ENCODE measurements around the gene ABHD10. TPM values are rescaled to one million over a fixed set of nuclear protein-coding genes. Genes with fewer than 3 reads are reported as not detected.

Gene ABHD10
- total RNA-seq, 4 donors from 2014 or later: 13.2 to 21.7 (median 16.8) TPM

DNA sequence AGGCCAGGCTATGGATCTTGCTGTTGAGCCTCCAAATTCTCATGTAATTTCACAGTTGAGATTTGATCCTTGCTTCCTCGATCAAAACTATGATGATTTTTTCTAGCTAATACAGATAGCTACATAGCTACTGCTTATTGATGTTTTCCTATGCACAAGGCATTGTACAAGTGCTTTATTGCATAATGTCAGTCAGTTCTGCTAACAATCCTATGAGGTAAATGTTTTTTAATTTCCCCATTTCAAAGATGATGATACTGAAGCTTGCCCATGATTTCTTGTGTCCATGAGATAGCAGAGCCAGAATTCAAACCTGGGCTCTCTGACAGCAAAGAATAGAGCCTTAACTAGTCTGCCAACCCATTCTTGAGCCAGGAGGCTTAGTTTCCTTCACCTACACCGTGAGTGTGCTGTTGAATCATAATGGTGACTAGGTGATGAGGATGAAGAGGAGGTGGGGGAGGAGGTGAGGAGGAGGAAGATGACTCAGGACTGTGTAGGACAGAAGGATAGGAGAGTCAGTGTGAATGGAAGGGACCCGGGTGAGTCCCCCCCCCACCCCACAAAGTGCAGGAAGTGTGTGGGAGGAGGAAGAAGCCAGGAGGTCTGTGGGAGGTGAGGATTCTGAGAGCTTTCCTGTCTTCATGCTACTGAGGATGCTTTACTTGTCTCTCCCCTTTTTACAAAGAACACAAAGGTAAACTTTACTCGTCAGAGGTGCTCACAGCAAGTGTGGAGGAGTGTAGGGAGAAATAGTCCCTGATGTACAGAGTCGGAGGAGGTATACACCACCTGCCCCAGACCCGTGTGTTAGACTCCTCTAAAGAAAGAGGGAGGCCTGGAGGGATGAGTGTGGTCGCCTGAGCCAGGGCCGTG lies 23.5 kb downstream of the ABHD10 start:
- intact Hi-C loops (cut with DNase I; ENCODE audit: low total_unique reads): no loop called here
- DNase-seq (ENCODE audit: low spot score in 2 of 2): no peak
- TF ChIP-seq, protein P1, sequence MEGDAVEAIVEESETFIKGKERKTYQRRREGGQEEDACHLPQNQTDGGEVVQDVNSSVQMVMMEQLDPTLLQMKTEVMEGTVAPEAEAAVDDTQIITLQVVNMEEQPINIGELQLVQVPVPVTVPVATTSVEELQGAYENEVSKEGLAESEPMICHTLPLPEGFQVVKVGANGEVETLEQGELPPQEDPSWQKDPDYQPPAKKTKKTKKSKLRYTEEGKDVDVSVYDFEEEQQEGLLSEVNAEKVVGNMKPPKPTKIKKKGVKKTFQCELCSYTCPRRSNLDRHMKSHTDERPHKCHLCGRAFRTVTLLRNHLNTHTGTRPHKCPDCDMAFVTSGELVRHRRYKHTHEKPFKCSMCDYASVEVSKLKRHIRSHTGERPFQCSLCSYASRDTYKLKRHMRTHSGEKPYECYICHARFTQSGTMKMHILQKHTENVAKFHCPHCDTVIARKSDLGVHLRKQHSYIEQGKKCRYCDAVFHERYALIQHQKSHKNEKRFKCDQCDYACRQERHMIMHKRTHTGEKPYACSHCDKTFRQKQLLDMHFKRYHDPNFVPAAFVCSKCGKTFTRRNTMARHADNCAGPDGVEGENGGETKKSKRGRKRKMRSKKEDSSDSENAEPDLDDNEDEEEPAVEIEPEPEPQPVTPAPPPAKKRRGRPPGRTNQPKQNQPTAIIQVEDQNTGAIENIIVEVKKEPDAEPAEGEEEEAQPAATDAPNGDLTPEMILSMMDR (IDR thresholded peaks at IDR 0.05): no peak
- no peak for TF ChIP-seq POLR2A (IDR thresholded peaks at IDR 0.05)
- WGBS, 2 donors: 71 to 79% methylated on average over 8 of the region's 8 CpGs
- H3K4me3 ChIP-seq (ENCODE audit: low read depth, poor library complexity, severe bottlenecking): no peak overlapping the region

DNA sequence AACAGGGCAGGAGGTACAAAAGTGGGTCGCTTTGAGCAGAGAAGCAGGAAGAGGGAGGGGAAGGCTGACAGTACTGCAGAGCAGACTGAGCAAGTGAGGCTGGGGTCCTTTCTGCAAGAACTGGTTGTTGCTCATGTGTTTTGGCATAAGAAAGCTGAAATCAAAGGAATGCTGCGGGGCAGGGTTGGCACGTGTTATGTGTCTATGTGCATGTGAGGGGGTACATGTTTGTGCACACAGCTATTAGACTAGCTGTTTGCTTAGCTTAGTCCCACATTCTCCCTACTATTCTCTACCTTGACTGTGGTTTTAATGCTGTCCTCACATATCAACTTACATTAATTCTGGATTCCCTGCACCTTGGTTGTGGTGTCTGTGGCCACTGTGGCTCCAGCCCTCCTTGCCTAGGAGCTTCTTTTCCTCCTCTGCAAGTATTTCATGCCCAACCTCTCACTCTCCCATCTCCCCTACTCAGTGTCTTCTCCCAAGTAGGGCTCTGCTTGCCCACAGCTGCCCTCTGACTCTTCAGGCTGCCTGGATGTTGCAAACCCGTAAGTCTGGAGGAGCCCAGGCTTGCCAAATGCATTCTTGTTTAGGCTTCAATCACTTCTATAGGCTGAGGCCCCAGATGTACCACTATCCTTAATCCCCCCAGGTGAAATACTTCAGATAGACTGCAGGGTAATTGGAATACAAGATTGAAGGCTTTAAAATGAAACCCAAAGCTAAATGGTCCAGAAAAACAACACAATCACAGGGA lies 24.7 kb downstream of the ABHD10 start:
- TF ChIP-seq, protein P1 (IDR thresholded peaks at IDR 0.05): no peak
- no peak for TF ChIP-seq POLR2A (IDR thresholded peaks at IDR 0.05)
- no peak for DNase-seq (ENCODE audit: low spot score in 2 of 2)
- intact Hi-C loops (cut with DNase I; ENCODE audit: low total_unique reads): no loop called here
- no peak overlapping the region for H3K4me3 ChIP-seq (ENCODE audit: low read depth, poor library complexity, severe bottlenecking)
- WGBS, 2 donors: 66 to 82% methylated on average over 4 of the region's 4 CpGs

DNA sequence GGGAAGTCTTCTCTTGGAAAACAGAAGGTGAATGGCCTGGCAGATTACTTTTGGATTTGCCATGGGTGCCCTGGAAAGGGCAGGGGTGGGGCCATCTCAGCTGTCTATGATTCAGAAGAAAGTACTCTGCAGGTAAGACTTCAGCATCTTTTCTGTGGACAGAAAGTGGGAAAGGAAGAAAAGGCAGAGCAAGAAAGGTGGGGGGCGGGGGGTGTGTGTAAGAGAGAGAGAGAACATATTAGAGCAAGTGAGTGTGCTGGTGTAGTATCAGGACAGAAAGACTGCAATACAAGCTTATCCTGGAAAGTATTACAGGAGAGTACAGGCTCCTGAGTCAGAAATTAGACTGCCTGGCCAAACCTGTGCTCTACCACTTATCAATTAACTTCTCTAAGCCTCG lies 25.4 kb downstream of the ABHD10 start:
- intact Hi-C loops (cut with DNase I; ENCODE audit: low total_unique reads): no loop called here
- TF ChIP-seq, protein P1 (IDR thresholded peaks at IDR 0.05): no peak
- WGBS, 2 donors: 88 to 89% methylated on average over 2 of the region's 2 CpGs

DNA sequence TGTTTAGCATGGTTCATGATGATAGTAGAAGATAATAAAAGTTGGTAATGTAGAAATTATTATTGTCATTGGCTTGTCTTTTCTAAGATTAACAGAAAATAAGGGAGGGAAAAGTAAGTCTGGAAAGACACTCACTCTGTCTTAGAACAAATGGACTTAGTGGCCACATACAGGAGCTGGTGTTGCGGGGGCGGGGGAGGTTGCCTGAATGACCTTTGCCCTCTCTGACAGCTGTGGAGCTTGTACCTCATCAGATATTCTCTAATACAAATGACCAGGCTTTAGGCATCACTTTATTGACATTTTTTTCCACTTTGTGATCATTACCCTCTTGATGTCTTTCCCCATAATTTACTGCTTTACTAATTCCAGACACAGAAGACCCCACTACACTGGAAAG lies 25.8 kb downstream of the ABHD10 start:
- WGBS, 2 donors: 90 to 98% methylated on average over 2 of the region's 2 CpGs

More for the DNA sequence above, 25.4 kb downstream of the ABHD10 start:
- no peak for DNase-seq (ENCODE audit: low spot score in 2 of 2)
- H3K4me3 ChIP-seq (ENCODE audit: low read depth, poor library complexity, severe bottlenecking): no peak overlapping the region

GRCh38 chr3:112005091-112005672 lies 26.4 kb downstream of the ABHD10 start:
- no peak for DNase-seq (ENCODE audit: low spot score in 2 of 2)
- no peak overlapping the region for H3K4me3 ChIP-seq (ENCODE audit: low read depth, poor library complexity, severe bottlenecking)
- 70 to 90% methylated on average over 4 of the region's 4 CpGs for WGBS, 2 donors
- intact Hi-C loops (cut with DNase I; ENCODE audit: low total_unique reads): no loop called here
- TF ChIP-seq, protein P1 (IDR thresholded peaks at IDR 0.05): no peak
- TF ChIP-seq POLR2A (IDR thresholded peaks at IDR 0.05): no peak

More for the DNA sequence above, 25.8 kb downstream of the ABHD10 start:
- H3K4me3 ChIP-seq (ENCODE audit: low read depth, poor library complexity, severe bottlenecking): no peak overlapping the region
- no peak for DNase-seq (ENCODE audit: low spot score in 2 of 2)
- TF ChIP-seq, protein P1 (IDR thresholded peaks at IDR 0.05): no peak
- TF ChIP-seq POLR2A (IDR thresholded peaks at IDR 0.05): no peak
- intact Hi-C loops (cut with DNase I; ENCODE audit: low total_unique reads): no loop called here

Measured in lower leg skin (tissue), 4 donors.